Ecto neural progenitor cell (in vitro differentiated cells): ENCODE data around the gene SPRYD7.
"Not testable (repeated sequence)": the region's sequence is repeated elsewhere in the genome, so short reads cannot be mapped to it uniquely, and the experiment has no call there.

Source experiments
- DNase-seq: peaks from one replicate; pipeline ENCODE4 v3.0.0-alpha.2; 2018; ENCODE audit warnings: low spot score

The SPRYD7 gene

GRCh38 chr13:49932868-49933267, 3.3 kb downstream of the SPRYD7 start:
- no peak for DNase-seq

GRCh38 chr13:49932066-49932465, 4.1 kb downstream of the SPRYD7 start:
- no peak for DNase-seq

GRCh38 chr13:49927755-49928154, 8.4 kb downstream of the SPRYD7 start:
- DNase-seq: no peak

GRCh38 chr13:49925881-49926418, 10.2 kb downstream of the SPRYD7 start:
- DNase-seq: no peak

DNA sequence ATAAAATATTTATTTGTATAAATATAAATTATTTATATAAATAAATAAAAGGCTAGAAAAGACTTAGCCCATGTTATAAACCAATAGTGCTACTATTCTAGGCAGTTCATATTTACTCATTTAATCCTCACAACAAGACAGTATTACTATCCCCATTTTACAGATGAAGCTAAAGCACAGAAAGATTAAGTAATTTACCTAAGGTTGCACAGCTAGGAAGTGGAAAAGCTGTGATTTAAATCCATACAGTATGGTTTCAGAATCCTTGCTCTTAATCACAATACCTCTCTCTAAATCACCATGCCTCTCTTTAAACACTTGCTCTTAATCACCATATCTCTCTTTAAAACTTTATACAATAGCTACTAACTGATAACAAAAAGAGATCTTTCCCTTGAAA, 13.8 kb downstream of the SPRYD7 start:
- DNase-seq: no peak

- DNase-seq: not testable (repeated sequence)
Measured at GRCh38 chr13:49920969-49921368, 15.2 kb downstream of the SPRYD7 start.

GRCh38 chr13:49918106-49918505, 18.0 kb downstream of the SPRYD7 start:
- not testable (repeated sequence) for DNase-seq

GRCh38 chr13:49914947-49915346, 21.2 kb downstream of the SPRYD7 start:
- no peak for DNase-seq

- no peak for DNase-seq
Measured at GRCh38 chr13:49908637-49909036, 27.5 kb downstream of the SPRYD7 start.

- DNase-seq: no peak
Measured at GRCh38 chr13:49904729-49905456, 31.2 kb downstream of the SPRYD7 start.

DNA sequence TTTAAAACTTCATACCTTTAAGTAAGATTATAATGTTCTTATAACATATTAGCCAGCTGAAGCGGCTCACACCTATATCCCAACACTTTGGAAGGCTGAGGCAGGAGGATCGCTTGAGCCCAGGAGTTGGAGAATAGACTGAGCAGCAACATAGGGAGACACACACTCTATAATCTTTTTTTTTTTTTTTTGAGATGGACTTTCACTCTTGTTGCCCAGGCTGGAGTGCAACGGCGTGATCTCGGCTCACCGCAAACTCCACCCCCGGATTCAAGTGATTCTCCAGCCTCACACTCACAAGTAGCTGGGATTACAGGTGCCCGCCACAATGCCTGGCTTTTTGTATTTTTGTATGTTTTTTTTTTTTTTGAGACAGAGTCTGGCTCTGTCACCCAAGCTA, 37.3 kb downstream of the SPRYD7 start:
- DNase-seq: no peak

DNA sequence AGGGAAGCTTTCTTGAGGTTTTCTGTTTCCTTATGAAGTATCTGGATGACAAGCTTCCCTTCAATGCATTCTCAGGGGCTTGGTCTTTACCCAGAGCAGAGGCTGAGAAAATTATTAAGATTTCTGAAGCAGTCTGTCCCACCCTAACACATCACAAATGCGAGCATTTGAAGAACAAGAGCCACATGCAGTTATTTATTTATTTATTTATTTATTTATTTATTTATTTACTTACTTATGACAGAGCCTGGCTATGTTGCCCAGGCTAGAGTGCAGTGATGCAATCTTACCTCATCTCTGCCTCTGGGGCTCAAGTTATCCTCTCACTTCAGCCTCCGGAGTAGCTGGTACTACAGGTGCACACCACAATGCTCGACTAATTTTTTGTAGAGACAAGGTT, 38.4 kb downstream of the SPRYD7 start:
- no peak for DNase-seq

GRCh38 chr13:49895826-49896225, 40.3 kb downstream of the SPRYD7 start:
- DNase-seq: no peak

DNA sequence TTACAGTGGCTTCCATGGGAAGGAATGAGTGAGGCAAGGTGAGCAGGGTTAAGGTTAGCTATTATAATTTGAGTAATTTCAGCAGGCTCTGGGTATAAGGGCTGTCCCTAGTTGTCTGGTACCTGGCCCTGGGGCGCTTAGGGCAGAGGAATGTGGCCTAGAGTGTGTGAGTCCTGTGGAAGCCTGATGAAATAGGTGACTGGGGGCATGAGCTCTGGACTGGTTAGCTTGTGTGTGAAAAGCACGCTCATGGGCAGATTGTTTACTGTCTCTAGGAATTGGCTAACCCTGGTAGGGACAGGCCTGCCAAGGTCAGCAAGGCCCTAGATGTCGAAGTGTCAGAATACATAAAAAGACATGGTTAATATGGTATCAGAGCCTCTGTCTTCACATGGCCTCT, 42.5 kb downstream of the SPRYD7 start:
- DNase-seq: no peak

DNA sequence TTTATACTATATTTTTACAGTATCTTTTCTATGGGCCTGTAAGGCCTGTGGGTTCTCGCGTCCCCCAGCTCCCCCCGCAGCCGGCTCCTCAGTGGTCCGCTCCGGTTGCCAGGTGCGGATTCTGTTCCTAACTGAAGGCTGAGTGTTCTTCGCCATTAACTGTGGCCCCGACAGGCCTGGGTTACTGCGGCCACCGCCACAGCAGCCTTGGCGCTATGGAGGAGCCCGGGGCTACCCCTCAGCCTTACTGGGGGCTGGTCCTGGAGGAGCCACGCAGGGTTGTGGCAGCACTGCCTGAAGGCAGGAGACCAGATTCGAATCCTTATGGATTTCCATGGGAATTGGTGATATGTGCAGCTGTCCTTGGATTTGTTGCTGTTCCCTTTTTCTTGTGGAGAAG, 45.8 kb downstream of the SPRYD7 start:
- DNase-seq: no peak

DNA sequence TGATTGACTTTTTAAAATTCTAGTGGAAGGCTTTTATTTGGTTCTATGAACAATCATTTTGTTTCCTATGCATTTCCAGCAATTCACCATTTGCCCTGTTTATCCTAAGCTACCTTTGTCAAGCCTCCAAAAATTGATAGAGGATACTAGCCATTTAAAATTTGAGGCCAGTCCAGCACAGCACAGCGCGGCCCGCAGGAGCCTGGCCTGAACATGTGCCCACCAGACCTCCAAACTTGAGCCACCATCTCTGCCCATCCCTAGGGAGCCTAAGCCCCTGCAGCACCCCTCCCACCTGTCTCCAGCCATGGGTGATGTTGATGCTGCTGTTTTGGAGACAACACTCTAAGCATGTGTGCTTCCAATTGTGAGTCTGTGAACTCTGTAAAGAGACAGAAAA, 57.5 kb downstream of the SPRYD7 start:
- DNase-seq: no peak

DNA sequence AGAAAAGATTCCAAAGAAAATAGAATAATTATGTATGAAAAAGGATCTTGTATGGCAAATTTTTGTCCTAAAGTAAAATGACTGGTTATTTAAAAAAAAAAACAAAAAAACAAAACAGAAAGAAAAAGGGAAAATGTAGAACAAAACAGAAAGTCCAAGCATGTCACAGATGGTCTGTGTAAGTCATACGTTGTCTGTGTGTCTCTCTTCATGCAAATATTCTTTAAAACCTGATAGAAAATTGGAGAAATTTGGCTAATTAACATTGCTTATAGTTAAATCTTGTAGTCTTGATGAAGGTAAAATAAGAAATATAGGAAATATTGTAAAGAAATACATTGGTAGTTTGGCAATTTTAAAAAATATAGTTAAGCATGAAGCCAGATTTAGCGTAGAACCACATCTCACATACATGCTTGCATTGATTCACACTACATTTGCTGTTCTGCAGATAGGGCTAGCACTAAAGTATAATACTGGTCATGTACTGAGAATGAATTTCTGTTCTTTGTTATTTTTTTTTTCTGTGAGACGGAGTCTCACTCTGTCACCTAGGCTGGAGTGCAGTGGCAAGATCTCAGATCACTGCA, 58.4 kb downstream of the SPRYD7 start:
- no peak for DNase-seq

DNA sequence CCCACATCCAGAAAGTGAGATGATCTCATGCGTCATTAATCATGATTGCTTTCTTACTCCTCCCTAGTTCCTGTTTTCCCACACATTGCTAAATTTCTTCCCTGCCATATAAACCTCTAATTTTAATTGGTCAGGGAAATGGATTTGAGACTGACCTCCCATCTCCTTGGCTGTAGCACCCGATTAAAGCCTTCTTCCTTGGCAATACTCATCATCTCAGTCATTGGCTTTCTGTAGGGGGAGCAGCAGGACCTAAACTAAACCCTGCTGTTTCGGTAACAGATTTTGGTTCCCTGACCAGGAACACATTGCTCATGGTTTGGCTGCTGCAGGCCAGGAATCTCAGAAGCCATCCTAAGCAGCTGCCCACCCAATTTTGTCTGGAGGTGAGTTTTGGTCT, 61.7 kb downstream of the SPRYD7 start:
- no peak for DNase-seq

- DNase-seq: peak; percentile 57
Measured at GRCh38 chr13:49869519-49869918, 66.6 kb downstream of the SPRYD7 start.

DNA sequence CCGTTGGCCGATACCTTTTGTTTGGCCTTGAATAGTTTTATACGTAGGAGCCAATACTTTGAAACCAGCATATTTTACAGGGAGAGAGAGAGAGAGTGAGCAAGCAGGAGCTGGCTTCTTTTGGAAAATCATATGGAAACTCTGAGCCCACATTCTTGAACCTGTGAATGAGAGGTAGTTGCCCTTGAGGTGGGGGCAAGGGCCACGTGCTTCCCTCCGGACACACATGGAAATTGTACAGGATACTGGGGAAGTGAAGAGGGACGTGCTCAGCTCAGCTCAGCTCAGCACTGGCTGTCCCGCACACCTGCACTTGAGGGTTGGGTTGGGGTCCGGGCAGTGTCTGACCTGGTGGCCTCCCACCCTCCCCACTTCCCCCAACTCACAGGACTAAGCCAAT, 68.3 kb downstream of the SPRYD7 start:
- DNase-seq: no peak

DNA sequence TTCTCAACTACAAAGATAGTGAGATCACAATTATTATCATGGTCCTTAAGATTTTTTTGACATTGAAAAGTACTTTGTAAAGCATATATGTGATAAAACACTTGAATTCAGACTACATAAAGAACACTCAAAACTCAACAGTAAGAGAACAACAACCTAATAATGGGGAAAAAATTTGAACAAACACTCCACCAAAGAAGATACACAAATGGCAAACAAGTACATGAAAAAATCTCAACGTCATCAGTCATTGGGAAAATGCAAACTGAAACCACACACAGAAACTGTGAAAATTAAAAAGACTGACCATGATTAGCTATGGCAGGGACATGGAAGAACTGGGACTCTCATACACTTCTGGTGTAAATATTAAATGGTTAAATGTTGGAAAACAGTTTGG, 70.9 kb downstream of the SPRYD7 start:
- DNase-seq: no peak

GRCh38 chr13:49864509-49864908, 71.6 kb downstream of the SPRYD7 start:
- no peak for DNase-seq
